Fibroblast of peridontal ligament (primary cell): ENCODE measurements around the gene FAM9A.
"Not testable (repeated sequence)": the region's sequence is repeated elsewhere in the genome, so short reads cannot be mapped to it uniquely, and the experiment has no call there.

ENCODE experiments used
- DNase-seq: peaks from one replicate; pipeline ENCODE4 v3.0.0-alpha.2; 2010; ENCODE audit errors: extremely low read depth

The FAM9A gene

GRCh38 chrX:8803326-8803725 is 2.1 kb upstream of the FAM9A start:
- DNase-seq, result no peak

DNA sequence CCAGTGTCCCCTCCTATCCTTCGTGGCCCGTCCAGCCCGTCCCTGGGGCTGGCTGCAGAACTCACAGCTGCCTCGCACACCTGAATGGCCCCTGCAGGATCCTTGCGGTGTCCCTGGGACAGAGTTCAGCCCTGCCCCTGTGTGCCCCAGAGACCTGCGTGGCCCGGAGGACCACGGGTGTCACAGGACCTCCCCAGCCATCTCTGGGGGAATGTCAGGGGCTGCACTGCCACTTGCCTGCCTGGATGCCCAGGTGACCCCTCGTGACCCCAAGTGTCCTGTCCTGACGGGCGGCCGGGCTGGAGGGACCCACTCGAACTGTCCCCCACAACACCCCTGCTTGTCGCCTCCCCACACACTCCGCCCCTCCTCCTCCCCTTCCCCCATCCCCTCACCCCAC is 832 bp downstream of the FAM9A start:
- not testable (repeated sequence) for DNase-seq

DNA sequence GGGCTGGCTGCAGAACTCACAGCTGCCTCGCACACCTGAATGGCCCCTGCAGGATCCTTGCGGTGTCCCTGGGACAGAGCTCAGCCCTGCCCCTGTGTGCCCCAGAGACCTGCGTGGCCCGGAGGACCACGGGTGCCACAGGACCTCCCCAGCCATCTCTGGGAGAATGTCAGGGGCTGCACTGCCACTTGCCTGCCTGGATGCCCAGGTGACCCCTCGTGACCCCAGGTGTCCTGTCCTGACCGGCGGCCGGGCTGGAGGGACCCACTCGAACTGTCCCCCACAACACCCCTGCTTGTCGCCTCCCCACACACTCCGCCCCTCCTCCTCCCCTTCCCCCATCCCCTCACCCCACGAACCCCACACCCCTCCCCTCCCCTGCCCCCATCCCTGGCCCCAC is 1.9 kb downstream of the FAM9A start:
- not testable (repeated sequence) for DNase-seq

DNA sequence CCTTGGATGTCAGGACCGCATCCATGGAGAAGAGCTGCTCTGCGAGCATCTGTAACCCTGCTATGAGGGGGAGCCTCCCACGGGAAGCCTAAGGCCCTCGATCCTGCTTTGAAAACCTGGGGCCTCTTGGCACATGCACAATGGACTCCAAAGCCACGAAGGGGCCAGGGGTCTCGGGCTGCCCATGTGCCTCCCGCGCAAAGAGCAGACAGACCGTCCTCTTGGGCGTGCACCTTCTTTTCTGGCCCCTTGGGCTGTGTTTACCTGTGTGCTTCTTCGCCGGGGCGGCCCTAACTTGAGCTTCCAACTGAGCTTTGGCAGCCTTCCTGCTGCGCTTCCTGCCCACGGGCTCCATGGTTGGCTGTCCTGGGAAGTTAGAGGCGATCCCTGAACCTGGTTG is 2.5 kb downstream of the FAM9A start:
- not testable (repeated sequence) for DNase-seq

- DNase-seq, result not testable (repeated sequence)
These were observed 14.1 kb downstream of the FAM9A start for GRCh38 chrX:8787119-8787518.

- DNase-seq, result no peak
These were observed 17.0 kb downstream of the FAM9A start for GRCh38 chrX:8784162-8784561.

DNA sequence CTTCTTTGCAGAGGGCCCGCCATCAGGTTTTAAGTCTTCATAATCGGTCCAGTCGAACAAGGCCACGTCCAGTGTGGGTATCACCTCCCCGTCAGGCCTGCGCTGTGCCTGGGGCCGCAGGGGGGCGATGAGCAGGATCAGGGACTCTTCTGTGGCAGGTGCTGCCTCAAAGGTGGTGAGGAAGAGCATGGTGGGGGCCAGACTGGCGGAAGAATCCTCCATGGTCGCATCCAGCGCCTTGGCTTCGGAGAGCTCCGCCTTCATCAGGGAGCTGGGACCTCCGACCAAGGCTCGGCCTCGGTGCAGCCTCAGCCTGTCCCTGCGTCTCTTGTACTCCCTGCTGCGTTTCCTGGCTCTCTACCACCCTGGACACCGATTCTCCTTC is 17.5 kb downstream of the FAM9A start:
- DNase-seq, result no peak

DNA sequence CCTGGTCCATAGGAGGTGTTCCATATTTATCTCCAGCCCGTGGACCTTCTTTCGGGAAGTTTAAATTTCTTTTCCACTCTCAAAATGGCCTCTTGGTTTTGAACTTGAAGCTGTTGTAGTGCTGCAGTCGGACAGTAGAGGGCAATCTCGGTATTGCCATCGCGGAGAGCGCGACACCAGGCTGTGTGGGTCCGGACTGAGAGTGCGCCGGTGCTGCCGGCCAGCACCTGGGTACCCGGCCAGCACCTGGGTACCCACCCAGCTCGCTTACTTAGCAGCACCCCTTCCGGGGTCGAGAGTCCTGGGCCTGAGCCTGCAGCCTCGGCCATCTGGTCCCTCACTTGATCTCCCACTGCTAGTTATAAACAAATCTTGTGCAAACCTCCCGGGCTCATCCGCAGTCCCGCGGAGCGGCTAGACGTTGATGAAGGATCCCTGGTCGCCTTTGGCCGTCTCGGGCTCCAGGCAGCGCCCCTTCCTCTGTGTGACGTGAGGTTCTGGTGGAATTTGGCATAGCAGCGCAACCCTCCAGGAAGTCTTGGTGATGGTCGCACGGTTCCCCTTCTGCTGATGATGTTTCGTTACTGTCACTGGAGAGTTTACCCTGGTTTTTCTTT is 18.0 kb downstream of the FAM9A start:
- no peak for DNase-seq

DNA sequence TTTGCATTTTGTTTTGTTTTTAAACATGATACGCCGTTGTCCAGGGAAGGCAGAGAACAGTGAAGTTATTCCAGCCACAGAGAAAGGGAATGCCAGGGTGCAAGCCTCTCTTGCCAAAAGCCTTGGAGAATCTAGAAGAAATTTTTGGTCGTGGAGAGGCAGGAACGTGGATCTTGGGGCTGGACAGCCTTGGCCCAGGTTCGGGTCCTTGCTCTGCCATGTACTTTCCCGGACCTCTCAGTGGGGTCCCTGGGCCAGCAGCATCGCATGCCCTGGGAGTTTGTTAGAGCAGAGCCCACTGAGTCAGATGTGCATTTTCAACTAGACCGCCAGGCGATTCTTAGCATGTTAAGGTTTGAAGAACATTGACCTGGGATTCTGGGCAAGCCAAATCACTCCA is 18.6 kb downstream of the FAM9A start:
- no peak for DNase-seq

GRCh38 chrX:8781921-8782320 is 19.3 kb downstream of the FAM9A start:
- not testable (repeated sequence) for DNase-seq

DNA sequence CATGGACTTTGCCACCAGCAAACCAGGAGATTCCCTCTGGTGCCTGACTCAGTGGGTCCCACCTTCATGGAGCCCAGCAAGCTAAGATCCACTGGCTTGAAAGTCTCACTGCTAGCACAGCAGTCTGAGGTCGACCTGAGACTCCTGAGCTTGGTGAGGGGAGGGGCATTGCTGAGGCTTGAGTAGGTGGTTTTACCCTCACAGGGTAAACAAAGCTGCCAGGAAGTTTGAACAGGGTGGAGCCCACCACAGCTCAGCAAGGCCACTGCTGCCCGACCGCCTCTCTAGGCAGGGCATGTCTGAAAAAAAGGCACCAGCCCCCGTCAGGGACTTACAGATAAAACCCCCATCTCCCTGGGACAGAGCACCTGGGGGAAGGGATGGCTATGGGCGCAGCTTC is 28.1 kb downstream of the FAM9A start:
- DNase-seq, result no peak

- no peak for DNase-seq
These were observed 41.2 kb downstream of the FAM9A start for GRCh38 chrX:8760021-8760420.

DNA sequence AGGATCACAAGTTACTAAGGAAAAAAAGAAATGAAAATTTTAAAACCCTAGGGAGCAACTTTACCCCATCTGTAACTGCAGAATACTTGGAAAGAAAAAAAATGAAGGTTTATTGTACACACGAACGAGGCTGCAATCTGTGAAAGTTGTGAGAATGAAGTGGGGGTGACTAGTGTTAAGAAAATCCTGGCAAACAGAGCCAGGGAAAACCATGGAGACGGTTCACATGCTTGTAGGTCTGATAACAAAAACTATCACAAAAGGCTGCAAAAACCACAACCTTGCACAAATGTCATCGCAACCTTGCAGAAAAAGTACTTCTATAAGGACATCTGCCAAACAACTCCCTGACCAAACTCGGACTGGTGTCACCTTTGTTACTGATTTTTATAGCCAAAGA is 42.5 kb downstream of the FAM9A start:
- DNase-seq, result not testable (repeated sequence)

GRCh38 chrX:8757609-8758389 is 43.4 kb downstream of the FAM9A start:
- DNase-seq, result not testable (repeated sequence)

DNA sequence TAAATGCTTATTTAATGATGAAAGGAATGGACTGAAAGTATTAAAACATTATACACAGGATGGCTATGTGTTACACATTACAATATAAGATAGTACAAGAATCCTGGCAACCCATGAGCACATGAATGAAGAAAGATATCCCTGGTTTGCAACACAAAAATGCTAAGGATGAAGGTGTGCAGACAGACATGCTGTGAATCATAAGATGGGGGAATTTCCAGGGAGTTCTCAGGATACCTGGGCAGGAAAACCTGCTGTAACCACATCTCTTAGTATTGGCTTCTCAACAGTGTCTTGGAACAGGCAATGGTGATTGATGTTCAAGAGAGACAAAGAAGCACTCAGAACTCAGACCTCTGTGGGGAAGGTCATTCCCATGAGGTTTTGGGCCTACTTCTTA is 45.4 kb downstream of the FAM9A start:
- no peak for DNase-seq

DNA sequence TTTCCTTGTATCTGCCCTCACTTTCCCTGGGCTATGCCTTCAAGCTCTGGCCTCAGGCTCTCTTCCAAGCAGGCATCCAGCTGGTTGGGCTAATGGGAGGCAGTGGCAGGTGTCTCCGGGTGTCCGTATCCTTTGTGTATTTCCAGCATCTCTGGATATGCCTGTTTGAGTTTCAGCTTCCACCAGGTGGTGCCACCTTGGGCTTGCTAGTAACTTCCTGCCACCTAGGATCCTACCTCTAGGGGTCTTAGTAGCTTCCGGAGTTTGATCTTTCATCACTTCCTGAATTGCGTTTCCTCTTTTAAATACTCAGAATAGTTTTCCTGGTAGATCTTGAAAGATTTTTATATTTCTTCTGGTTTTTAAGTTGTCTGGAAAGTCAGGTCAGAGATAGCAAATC is 46.1 kb downstream of the FAM9A start:
- DNase-seq, result no peak

GRCh38 chrX:8749697-8750096 is 51.5 kb downstream of the FAM9A start:
- no peak for DNase-seq

DNA sequence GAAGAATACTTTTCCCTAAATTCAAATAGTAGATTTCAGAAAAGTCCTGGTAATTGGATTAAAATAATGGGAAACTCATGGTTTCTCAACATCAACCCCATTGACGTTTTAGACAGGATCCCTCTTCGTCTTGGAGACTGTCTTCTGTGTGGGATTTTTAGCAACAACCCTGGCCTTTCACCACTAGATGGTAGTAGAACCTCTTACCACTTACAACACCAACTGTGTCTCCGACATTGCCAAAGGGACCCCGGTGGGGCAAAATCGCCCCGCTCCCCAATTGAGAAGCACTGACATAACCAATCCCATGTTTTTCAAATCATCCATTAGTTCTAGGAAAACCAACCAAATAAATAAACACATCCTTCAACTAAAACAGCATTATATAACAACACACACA is 52.3 kb downstream of the FAM9A start:
- DNase-seq, result peak; percentile 35

GRCh38 chrX:8743126-8743732 is 58.0 kb downstream of the FAM9A start:
- peak; percentile 14 for DNase-seq

DNA sequence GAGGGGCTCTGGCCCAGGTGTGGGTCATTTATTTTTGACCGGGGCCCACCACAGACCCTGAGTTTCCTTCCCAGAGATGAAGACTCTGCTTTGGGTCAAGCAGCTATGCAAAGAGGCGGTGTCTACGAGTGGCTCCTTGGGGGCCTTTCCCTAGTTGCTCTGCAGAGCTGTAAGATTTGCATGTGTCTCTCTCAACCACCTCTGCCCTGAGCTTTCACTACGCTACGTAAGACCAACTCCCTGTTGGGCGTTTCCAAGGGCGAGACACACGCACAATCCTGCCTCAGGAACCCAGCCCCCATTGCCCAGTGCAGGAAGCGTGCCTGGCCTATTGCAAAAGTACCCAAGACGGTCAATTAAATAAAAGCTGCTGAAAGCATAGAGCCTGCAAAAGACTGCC is 59.2 kb downstream of the FAM9A start:
- no peak for DNase-seq
